Kidney epithelial cell (primary cell): ENCODE measurements around the gene HOXA11. TPM values are rescaled to one million over a fixed set of nuclear protein-coding genes. Genes with fewer than 3 reads are reported as not detected.
A peak's percentile ranks its signal among the peaks of the same experiment; 100 is the strongest.

Experiments used
- DNase-seq: peaks from one replicate; pipeline ENCODE4 v3.0.0-alpha.2; 2010; ENCODE audit warnings: low read depth
- H3K27me3 ChIP-seq: 2 replicates; pipeline ENCODE4 v1.6.0; 2011; ENCODE audit warnings: low read length; ENCODE audit not compliant: control insufficient read depth, insufficient read depth
- H3K36me3 ChIP-seq: 2 replicates; pipeline ENCODE4 v1.5.1; 2011; ENCODE audit warnings: low read length; ENCODE audit not compliant: control insufficient read depth, insufficient read depth
- H3K4me3 ChIP-seq: 2 replicates; pipeline ENCODE4 v1.5.1; 2011; ENCODE audit warnings: low read depth, mild to moderate bottlenecking, control low read depth, low read length
- CTCF ChIP-seq: IDR thresholded peaks from 2 replicates; pipeline ENCODE4 v1.5.1; 2011; ENCODE audit warnings: mild to moderate bottlenecking, moderate library complexity, low read length, control low read depth, inconsistent platforms; ENCODE audit not compliant: insufficient read depth, poor library complexity, severe bottlenecking
- total RNA-seq: library from RNA; depleted of rRNA; stranded (reverse); fragments of >200 nt; gene quantifications from 2 replicates; pipeline ENCODE4 v1.2.3, GENCODE V29; 2015

HOXA11 gene
- total RNA-seq, 1 donor from 2014 or later = 17.3 TPM

DNA sequence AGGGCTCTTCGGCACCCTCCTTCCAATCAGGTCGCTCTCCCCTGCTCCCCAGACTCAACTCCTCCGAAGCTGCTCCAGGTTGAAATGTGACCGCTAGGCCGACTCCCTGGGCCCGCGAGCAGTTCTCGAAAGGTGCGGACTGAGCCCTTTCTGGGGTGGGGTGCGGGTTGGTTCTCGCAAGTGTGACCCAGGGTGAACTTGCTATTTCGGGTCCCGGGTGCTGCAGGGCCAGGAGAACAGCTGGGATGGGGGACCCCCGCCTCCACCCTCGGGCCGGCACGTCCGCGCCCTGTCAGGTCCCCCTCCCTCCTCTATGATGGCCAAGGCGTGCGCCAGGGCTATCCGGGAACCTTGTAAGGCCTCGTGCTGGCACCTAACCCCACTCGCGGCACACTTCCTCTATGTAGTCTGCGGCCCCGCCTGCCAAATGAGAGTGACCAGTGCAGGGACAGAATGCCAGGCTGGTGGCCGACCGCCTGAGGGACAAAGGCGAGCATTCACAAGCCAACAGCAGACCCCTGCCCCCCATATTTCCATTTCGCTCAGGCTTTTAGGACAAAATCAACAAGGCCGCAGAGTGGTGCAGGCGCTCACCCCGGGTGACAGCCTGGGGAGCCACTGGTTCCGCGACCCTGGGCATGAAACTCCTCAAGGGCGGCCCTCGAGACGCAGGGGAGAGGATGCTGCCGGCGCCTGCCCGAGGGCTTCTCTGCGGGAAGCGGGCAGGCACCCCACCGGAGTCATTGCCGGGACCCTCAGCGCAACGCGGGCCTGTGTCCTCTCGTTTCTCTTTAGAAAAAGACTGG lies 28.6 kb upstream of the HOXA11 start:
- H3K27me3 ChIP-seq = peaks cover 82% of the 10 kb centered on the region
- DNase-seq = no peak
- no peak overlapping the region for H3K4me3 ChIP-seq
- no peak for TF ChIP-seq CTCF
- no peaks in the 10 kb centered on the region for H3K36me3 ChIP-seq

DNA sequence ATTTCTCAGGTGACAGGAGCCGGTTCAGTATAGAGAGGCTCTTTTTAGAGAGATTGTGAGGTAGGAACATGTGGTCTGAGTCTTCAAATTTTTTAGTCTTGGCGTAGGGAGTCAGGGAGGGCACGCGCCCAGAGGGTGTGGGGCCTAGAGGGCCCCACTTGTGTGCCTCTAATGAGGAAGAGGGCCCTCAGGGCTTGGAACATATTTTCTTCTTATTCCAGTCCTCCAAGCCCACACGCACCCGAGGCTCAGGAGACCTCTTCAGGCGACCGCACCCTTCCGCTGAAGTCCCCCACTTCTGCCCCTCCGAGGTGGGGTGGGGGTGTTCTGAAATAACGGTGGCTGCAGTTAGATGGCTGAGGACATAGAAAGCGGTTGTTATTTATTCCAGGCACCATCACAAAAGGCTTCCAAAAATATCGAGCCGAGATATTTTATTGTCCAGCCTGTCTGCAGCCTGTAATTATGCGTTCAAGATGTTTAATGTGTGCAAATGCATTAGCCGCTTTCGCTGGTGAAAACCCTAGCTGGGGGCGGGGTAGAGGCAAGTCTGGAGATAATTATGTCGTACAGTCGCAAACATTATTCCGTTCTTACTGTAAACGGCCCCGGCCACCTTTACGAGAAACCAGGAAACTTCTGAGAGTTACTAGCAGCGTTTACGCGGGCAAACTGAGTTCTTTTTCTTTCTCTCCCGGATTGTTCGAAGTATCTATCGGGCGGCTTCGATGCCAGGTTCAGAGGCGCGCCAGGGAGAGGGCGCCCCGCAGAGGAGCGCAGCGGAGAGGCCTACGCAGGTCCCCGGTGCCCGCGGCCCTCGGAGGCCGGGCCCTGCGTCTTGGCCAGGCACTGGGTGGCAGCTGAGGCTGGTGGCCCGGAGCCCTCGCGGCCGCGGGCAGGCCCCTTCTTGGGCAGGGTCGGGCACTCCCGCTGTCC lies 27.7 kb upstream of the HOXA11 start:
- no peak for TF ChIP-seq CTCF
- no peak overlapping the region for H3K4me3 ChIP-seq
- H3K27me3 ChIP-seq = peaks cover 89% of the 10 kb centered on the region
- no peaks in the 10 kb centered on the region for H3K36me3 ChIP-seq
- DNase-seq = no peak

GRCh38 chr7:27211764-27212204 lies 26.8 kb upstream of the HOXA11 start:
- H3K4me3 ChIP-seq = no peak overlapping the region
- TF ChIP-seq CTCF = no peak
- peaks cover 86% of the 10 kb centered on the region for H3K27me3 ChIP-seq
- H3K36me3 ChIP-seq = no peaks in the 10 kb centered on the region
- DNase-seq = no peak

DNA sequence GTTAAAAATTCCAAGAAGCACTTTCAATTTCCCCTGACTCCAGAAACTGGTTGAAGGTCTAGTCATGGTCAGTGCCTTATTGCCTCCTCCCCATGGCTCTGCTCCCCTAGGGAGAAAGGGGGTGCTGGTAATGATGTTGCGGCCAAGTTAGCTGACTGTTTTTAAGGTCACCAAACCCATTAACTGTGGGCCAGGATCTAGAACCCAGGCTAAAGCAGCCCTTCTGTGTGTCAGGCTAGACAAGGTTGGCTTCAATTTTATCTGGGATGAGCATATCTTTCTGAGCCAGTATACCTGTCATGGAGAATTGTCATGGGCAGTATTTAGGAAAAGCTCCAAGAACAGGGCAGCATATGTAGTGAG lies 26.0 kb upstream of the HOXA11 start:
- peaks cover 86% of the 10 kb centered on the region for H3K27me3 ChIP-seq
- no peaks in the 10 kb centered on the region for H3K36me3 ChIP-seq

GRCh38 chr7:27210441-27211083 lies 25.5 kb upstream of the HOXA11 start:
- no peaks in the 10 kb centered on the region for H3K36me3 ChIP-seq
- DNase-seq = no peak
- H3K4me3 ChIP-seq = no peak overlapping the region
- H3K27me3 ChIP-seq = peaks cover 86% of the 10 kb centered on the region
- TF ChIP-seq CTCF = peak; percentile 76

More for the DNA sequence above, 26.0 kb upstream of the HOXA11 start:
- no peak for DNase-seq
- no peak overlapping the region for H3K4me3 ChIP-seq
- no peak for TF ChIP-seq CTCF
